Stimulated activated CD4-positive, alpha-beta T cell treated with anti-CD3 and anti-CD28 coated beads, Interleukin-4, amount 100 ng/mL, for 4 hours (primary cell): ENCODE results near the gene SERPINA4.
"Not testable (repeated sequence)": the region's sequence is repeated elsewhere in the genome, so short reads cannot be mapped to it uniquely, and the experiment has no call there.

Experiments used
- DNase-seq, 2 experiments: peaks; one replicate each; pipeline ENCODE4 v3.0.0-alpha.2; 2020

Gene SERPINA4

GRCh38 chr14:94570440-94570839 lies 9.2 kb downstream of the SERPINA4 start:
- DNase-seq, result no peak

- no peak for DNase-seq
Observed at GRCh38 chr14:94571395-94571794, 10.2 kb downstream of the SERPINA4 start.

- DNase-seq, result no peak
Observed at GRCh38 chr14:94571950-94572349, 10.7 kb downstream of the SERPINA4 start.

GRCh38 chr14:94572637-94573303 lies 11.5 kb downstream of the SERPINA4 start:
- DNase-seq, result no peak

- no peak for DNase-seq
Observed at GRCh38 chr14:94573475-94574277, 12.4 kb downstream of the SERPINA4 start.

DNA sequence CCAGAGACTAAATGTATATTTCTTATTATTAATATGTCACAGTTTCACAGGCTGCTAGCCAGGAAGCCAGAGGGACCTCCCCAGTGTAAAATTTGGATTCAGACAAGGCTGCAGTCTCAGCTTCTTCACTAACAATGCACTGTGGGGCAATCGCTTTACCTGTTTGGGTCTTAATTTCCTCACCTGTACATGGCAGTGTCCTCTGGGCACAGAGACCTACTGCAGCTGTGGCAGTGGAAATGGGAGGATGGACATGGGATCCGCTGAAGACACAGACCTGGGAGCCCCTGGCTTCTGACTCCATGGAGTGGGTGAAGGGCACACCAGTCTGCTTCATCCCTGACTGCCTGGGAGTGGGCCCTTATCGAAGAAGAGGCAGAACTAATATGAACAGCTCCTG lies 13.1 kb downstream of the SERPINA4 start:
- DNase-seq, result no peak

- DNase-seq, result no peak
Observed at GRCh38 chr14:94575730-94576585, 14.7 kb downstream of the SERPINA4 start.

DNA sequence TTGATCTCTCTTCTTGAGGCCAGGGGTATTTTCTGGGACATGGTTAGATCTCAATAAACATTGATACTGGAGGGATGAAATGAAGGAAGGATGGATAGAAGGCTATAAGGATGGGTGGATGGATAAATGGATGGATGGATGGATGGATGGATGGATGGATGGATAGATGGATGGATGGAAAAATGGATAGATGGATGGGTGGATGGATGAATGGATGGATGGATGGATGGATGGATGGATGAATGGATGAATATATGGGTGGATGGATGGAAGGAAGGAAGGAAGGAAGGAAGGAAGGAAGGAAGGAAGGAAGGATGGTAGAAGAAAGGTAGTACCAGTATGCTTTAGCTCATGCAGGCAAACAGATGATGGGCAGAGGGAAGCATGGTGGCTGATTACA lies 16.2 kb downstream of the SERPINA4 start:
- DNase-seq, result not testable (repeated sequence)

- no peak for DNase-seq
Observed at GRCh38 chr14:94578712-94579111, 17.5 kb downstream of the SERPINA4 start.

- no peak for DNase-seq
Observed at GRCh38 chr14:94581127-94581999, 20.1 kb downstream of the SERPINA4 start, which contains the start of gene SERPINA5. SERPINA5 (plus strand) TSS chr14:94581426; CDS start chr14:94587363, 5,937 bp downstream.

DNA sequence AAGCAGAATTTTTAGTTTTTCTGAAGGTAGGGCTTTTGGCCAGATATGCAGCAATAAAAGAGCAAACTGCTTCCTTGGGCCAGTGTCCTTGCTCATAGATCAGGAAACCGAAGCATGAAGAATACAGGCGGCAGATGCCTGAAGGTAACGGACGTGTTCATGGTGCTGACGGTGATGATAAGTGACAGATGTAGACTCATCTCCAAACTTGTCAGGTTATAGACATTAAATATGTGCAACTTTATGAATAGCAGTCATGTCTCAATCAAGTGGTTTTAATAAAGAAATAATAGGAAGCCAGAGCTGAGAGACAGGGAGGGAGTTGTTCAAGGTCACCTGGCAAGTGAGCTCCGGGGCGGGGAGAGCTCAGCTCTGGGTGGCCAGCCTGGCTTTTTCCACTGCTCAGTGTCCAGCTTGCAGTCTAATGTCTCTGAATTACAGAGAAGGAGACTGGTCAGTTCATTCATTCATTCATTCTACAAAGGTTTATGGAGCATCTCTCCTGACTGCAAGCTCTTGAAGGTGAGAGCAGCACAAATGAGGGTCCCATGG lies 21.0 kb downstream of the SERPINA4 start:
- DNase-seq, result no peak

- DNase-seq, result no peak
Observed at GRCh38 chr14:94582851-94583250, 21.6 kb downstream of the SERPINA4 start.

- no peak for DNase-seq
Observed at GRCh38 chr14:94583557-94583956, 22.3 kb downstream of the SERPINA4 start.

DNA sequence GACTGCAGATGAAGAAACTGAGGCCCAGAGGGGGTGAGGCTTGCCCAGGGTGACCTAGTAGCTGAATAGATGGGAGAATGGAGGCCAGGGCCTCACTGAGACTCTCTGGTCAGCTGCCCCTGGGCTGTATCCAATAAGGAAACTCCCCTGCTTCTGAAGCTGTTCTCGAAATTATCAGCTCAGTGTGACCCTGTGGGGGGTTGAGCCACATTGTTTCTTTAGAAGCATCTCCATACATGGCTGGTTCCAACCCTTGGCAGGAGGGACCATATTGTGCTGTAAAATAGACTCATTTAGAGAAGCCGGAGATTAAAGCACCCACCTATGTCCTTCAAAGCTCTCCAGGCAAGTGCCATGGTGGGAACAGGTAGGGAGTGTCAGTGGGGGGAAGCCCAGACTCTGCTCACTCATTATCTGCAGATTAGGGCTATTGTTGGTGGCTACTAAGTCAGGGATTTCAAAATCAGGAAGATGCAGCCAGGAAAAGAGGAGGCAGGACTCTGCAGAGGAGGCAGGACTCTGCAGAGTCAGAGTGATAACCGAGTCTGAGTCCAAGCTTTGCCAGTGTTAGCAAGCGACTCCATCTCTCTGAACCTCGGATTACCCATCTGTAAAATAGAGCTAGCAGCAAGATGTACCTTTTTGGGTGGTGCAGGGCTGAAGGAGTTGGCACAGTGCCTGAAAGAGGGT lies 23.5 kb downstream of the SERPINA4 start:
- no peak for DNase-seq

DNA sequence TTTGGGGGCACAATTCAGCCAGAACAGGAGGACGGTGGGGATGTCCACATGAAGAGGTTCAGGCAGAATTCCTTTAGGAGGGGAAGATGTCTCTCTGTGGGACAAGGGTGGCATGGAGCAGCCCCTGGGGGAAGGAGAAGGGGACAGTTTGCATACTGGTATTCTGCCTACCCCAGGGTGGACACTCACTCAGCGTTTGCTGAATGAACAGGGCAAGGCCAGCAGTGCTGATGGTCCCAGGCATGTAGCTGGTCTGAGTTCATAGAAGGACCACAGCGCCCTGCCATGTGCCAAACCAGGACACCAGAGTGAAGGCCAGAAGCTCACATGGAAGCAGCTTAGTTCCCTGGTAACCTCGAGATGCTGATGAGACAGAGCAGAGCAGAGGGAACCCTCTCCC lies 25.4 kb downstream of the SERPINA4 start:
- no peak for DNase-seq

DNA sequence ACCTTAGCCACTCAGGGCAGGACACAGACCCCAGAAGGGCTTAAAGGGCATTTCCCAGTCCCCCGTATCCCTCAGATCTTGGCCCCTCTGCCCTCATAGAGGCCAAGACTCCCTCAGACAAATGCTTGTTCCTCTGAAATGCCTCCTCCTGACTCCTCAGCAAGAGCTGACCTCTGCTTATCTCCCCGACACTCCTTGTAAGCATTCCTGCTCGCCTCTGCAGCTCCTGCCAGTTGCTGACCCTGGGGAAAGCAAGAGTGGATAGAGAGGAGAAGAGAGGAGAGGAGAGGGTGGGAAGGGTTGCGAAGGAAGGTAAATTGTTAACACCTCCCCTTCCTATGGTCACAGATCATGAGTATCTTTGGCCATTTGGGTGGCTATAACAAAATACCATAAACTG lies 27.1 kb downstream of the SERPINA4 start:
- DNase-seq, result no peak

DNA sequence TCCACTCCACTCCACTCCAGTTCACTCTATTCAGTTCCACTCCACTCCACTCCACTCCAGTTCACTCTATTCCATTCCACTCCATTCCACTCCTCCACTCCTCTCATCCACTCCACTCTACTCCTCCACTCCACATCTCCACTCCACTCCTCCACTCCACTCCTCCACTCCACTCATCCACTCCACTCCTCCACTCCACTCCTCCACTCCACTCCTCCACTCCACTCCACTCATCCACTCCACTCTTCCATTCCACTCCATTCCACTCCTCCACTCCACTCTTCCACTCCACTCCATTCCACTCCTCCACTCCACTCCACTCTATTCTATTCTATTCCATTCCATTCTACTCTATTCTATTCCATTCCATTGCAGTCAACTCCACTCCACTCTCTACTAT lies 29.8 kb downstream of the SERPINA4 start:
- DNase-seq, result no peak

DNA sequence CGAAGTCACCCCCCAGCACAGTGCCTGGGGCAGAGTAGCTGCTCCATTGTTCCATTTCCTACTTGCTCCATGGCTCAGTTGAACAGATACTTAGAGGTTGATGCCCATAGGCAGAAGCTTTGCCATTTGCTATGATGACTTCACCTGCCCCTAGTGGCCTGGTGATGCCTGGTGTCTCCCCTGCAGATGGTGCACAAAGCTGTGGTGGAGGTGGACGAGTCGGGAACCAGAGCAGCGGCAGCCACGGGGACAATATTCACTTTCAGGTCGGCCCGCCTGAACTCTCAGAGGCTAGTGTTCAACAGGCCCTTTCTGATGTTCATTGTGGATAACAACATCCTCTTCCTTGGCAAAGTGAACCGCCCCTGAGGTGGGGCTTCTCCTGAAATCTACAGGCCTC lies 30.6 kb downstream of the SERPINA4 start:
- no peak for DNase-seq

DNA sequence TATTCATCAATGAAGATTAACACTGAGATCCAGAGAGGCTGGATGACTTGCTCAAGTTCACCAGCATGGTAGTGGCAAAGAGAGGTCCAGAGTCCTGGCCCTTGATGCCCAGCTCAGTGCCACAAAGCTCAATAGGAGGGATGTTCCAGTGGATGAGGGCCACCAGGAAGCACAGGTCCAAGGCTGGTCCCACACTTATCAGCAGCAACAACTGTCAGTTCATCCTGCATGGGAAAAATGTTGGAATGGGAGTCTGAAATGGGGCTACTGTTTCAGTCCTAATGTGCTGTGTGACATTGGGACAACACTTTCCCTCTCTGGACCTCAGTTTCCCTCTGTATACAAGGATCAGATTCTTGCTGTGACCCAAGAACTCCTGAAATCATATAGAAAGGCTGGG lies 31.2 kb downstream of the SERPINA4 start:
- no peak for DNase-seq

DNA sequence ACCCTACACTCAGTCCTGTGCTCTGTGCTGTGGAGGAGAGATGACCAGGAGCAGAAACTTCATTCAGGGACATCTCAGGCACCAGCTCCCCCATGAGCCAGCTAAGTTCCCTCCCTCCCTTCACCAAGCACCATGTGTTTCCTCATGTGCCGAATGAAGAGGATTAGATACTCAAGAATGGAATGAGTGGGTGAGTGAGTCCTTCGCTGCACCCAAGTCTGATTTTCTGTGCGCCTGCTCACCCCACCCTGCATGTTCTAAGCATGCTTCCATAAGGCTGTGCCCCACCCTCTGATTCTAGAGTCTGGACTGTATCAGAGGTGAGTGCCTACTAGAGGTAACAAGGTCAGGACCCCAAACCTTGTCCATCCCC lies 32.1 kb downstream of the SERPINA4 start:
- no peak for DNase-seq

- DNase-seq, result no peak
Observed at GRCh38 chr14:94593749-94594431, 32.6 kb downstream of the SERPINA4 start.
